Measurements from ENCODE around the gene NRIP3.
"Not testable (repeated sequence)": the region's sequence is repeated elsewhere in the genome, so short reads cannot be mapped to it uniquely, and the experiment has no call there.

NRIP3 gene

GRCh38 chr11:8937659-8938058, 66.1 kb downstream of the NRIP3 start:
- Histone ChIP-seq H3K36me3 (ENCODE audit: control insufficient read depth, insufficient read depth, low read length) (no peaks in the 10 kb centered on the region), H3K4me3 (ENCODE audit: low read depth, low read length) (no peak overlapping the region), H3K4me1 (ENCODE audit: control insufficient read depth, insufficient read depth, low read length) (peaks cover 6% of the 10 kb centered on the region), H3K9me3 (ENCODE audit: control insufficient read depth, insufficient read depth, low read length) (no peaks in the 10 kb centered on the region), H3K27me3 (ENCODE audit: control insufficient read depth, insufficient read depth, low read length) (no peaks in the 10 kb centered on the region), H3K9ac (ENCODE audit: low read depth, low read length) (no peak overlapping the region)

GRCh38 chr11:8937159-8937558, 66.6 kb downstream of the NRIP3 start:
- H3K27me3 ChIP-seq (ENCODE audit: control insufficient read depth, insufficient read depth, low read length), result no peaks in the 10 kb centered on the region
- H3K4me3 ChIP-seq (ENCODE audit: low read depth, low read length), result no peak overlapping the region
- H3K9me3 ChIP-seq (ENCODE audit: control insufficient read depth, insufficient read depth, low read length), result no peaks in the 10 kb centered on the region
- H3K36me3 ChIP-seq (ENCODE audit: control insufficient read depth, insufficient read depth, low read length), result no peaks in the 10 kb centered on the region
- peaks cover 9% of the 10 kb centered on the region for H3K4me1 ChIP-seq (ENCODE audit: control insufficient read depth, insufficient read depth, low read length)
- no peak overlapping the region for H3K9ac ChIP-seq (ENCODE audit: low read depth, low read length)

- not testable (repeated sequence) for H3K9me3 ChIP-seq (ENCODE audit: control insufficient read depth, insufficient read depth, low read length); H3K4me3 ChIP-seq (ENCODE audit: low read depth, low read length); H3K9ac ChIP-seq (ENCODE audit: low read depth, low read length); H3K27me3 ChIP-seq (ENCODE audit: control insufficient read depth, insufficient read depth, low read length); H3K36me3 ChIP-seq (ENCODE audit: control insufficient read depth, insufficient read depth, low read length)
- H3K4me1 ChIP-seq (ENCODE audit: control insufficient read depth, insufficient read depth, low read length), result peaks cover 10% of the 10 kb centered on the region
Measured at GRCh38 chr11:8935789-8936188, 68.0 kb downstream of the NRIP3 start.

- no peak overlapping the region for H3K9ac ChIP-seq (ENCODE audit: low read depth, low read length)
- H3K4me3 ChIP-seq (ENCODE audit: low read depth, low read length), result no peak overlapping the region
- no peaks in the 10 kb centered on the region for H3K9me3 ChIP-seq (ENCODE audit: control insufficient read depth, insufficient read depth, low read length)
- H3K27me3 ChIP-seq (ENCODE audit: control insufficient read depth, insufficient read depth, low read length), result no peaks in the 10 kb centered on the region
- peaks cover 10% of the 10 kb centered on the region for H3K4me1 ChIP-seq (ENCODE audit: control insufficient read depth, insufficient read depth, low read length)
- H3K36me3 ChIP-seq (ENCODE audit: control insufficient read depth, insufficient read depth, low read length), result no peaks in the 10 kb centered on the region
Measured at GRCh38 chr11:8934742-8935488, 68.9 kb downstream of the NRIP3 start.

- Histone ChIP-seq H3K9ac (ENCODE audit: low read depth, low read length) (no peak overlapping the region), H3K9me3 (ENCODE audit: control insufficient read depth, insufficient read depth, low read length) (no peaks in the 10 kb centered on the region), H3K36me3 (ENCODE audit: control insufficient read depth, insufficient read depth, low read length) (no peaks in the 10 kb centered on the region), H3K27me3 (ENCODE audit: control insufficient read depth, insufficient read depth, low read length) (no peaks in the 10 kb centered on the region), H3K4me3 (ENCODE audit: low read depth, low read length) (no peak overlapping the region), H3K4me1 (ENCODE audit: control insufficient read depth, insufficient read depth, low read length) (peaks cover 10% of the 10 kb centered on the region)
Measured at GRCh38 chr11:8933931-8934330, 69.9 kb downstream of the NRIP3 start.

- Histone ChIP-seq H3K27me3 (ENCODE audit: control insufficient read depth, insufficient read depth, low read length) (no peaks in the 10 kb centered on the region), H3K9ac (ENCODE audit: low read depth, low read length) (no peak within 1 kb of the TSS), H3K36me3 (ENCODE audit: control insufficient read depth, insufficient read depth, low read length) (no peaks in the 10 kb centered on the region), H3K9me3 (ENCODE audit: control insufficient read depth, insufficient read depth, low read length) (no peaks in the 10 kb centered on the region), H3K4me1 (ENCODE audit: control insufficient read depth, insufficient read depth, low read length) (peaks cover 10% of the 10 kb centered on the region), H3K4me3 (ENCODE audit: low read depth, low read length) (no peak within 1 kb of the TSS)
Measured at GRCh38 chr11:8932564-8933180, 71.1 kb downstream of the NRIP3 start, which contains the start of gene C11orf16. C11orf16 (minus strand) TSS chr11:8932947; CDS start chr11:8932308, 639 bp downstream.

Data from iPS-15b (cell line).